ENCODE data around the gene NFIA.
"Not testable (repeated sequence)": the region's sequence is repeated elsewhere in the genome, so short reads cannot be mapped to it uniquely, and the experiment has no call there.

The NFIA gene

GRCh38 chr1:61120246-61120840 lies 38.0 kb downstream of the NFIA start:
- no peaks in the 10 kb centered on the region for H3K36me3 Mint-ChIP-seq
- no peak for ATAC-seq

GRCh38 chr1:61120998-61121397 lies 38.6 kb downstream of the NFIA start:
- no peak for ATAC-seq
- H3K27me3 Mint-ChIP-seq, result peaks cover 26% of the 10 kb centered on the region
- no peaks in the 10 kb centered on the region for H3K4me1 Mint-ChIP-seq
- H3K27ac Mint-ChIP-seq, result no peak overlapping the region
- no peak overlapping the region for H3K4me3 Mint-ChIP-seq
- no peaks in the 10 kb centered on the region for H3K36me3 Mint-ChIP-seq
- H3K9me3 Mint-ChIP-seq, result no peaks in the 10 kb centered on the region

More at GRCh38 chr1:61120246-61120840, 38.0 kb downstream of the NFIA start:
- Mint-ChIP-seq H3K27me3 (peaks cover 31% of the 10 kb centered on the region), H3K4me1 (no peaks in the 10 kb centered on the region), H3K27ac (no peak overlapping the region), H3K4me3 (no peak overlapping the region), H3K9me3 (no peaks in the 10 kb centered on the region)

- Mint-ChIP-seq H3K27ac (no peak overlapping the region), H3K4me3 (no peak overlapping the region), H3K9me3 (no peaks in the 10 kb centered on the region), H3K27me3 (peaks cover 24% of the 10 kb centered on the region), H3K36me3 (no peaks in the 10 kb centered on the region), H3K4me1 (no peaks in the 10 kb centered on the region)
- no peak for ATAC-seq
Observed at GRCh38 chr1:61121631-61122030, 39.3 kb downstream of the NFIA start.

- H3K36me3 Mint-ChIP-seq, result no peaks in the 10 kb centered on the region
- no peak overlapping the region for H3K27ac Mint-ChIP-seq
- H3K9me3 Mint-ChIP-seq, result no peaks in the 10 kb centered on the region
- no peak overlapping the region for H3K4me3 Mint-ChIP-seq
- peaks cover 24% of the 10 kb centered on the region for H3K27me3 Mint-ChIP-seq
- no peak for ATAC-seq
- H3K4me1 Mint-ChIP-seq, result no peaks in the 10 kb centered on the region
Observed at GRCh38 chr1:61122389-61122788, 40.0 kb downstream of the NFIA start.

- no peaks in the 10 kb centered on the region for H3K4me1 Mint-ChIP-seq
- ATAC-seq, result no peak
- no peak overlapping the region for H3K4me3 Mint-ChIP-seq
Observed at GRCh38 chr1:61123326-61123725, 41.0 kb downstream of the NFIA start.

GRCh38 chr1:61124078-61124477 lies 41.7 kb downstream of the NFIA start:
- no peak for ATAC-seq
- peaks cover 24% of the 10 kb centered on the region for H3K27me3 Mint-ChIP-seq
- H3K4me3 Mint-ChIP-seq, result no peak overlapping the region
- H3K4me1 Mint-ChIP-seq, result no peaks in the 10 kb centered on the region
- no peaks in the 10 kb centered on the region for H3K36me3 Mint-ChIP-seq
- no peaks in the 10 kb centered on the region for H3K9me3 Mint-ChIP-seq
- no peak overlapping the region for H3K27ac Mint-ChIP-seq

More at GRCh38 chr1:61123326-61123725, 41.0 kb downstream of the NFIA start:
- no peak overlapping the region for H3K27ac Mint-ChIP-seq
- H3K27me3 Mint-ChIP-seq, result peaks cover 24% of the 10 kb centered on the region
- no peaks in the 10 kb centered on the region for H3K36me3 Mint-ChIP-seq
- H3K9me3 Mint-ChIP-seq, result no peaks in the 10 kb centered on the region

GRCh38 chr1:61124696-61125095 lies 42.3 kb downstream of the NFIA start:
- H3K27ac Mint-ChIP-seq, result no peak overlapping the region
- no peak overlapping the region for H3K4me3 Mint-ChIP-seq
- H3K27me3 Mint-ChIP-seq, result peaks cover 24% of the 10 kb centered on the region
- H3K9me3 Mint-ChIP-seq, result no peaks in the 10 kb centered on the region
- no peak for ATAC-seq
- H3K4me1 Mint-ChIP-seq, result no peaks in the 10 kb centered on the region
- no peaks in the 10 kb centered on the region for H3K36me3 Mint-ChIP-seq

GRCh38 chr1:61125263-61125662 lies 42.9 kb downstream of the NFIA start:
- peaks cover 24% of the 10 kb centered on the region for H3K27me3 Mint-ChIP-seq
- H3K4me1 Mint-ChIP-seq, result no peaks in the 10 kb centered on the region
- H3K36me3 Mint-ChIP-seq, result no peaks in the 10 kb centered on the region
- H3K4me3 Mint-ChIP-seq, result no peak overlapping the region
- H3K27ac Mint-ChIP-seq, result no peak overlapping the region
- no peaks in the 10 kb centered on the region for H3K9me3 Mint-ChIP-seq
- no peak for ATAC-seq

GRCh38 chr1:61125895-61126294 lies 43.5 kb downstream of the NFIA start:
- Mint-ChIP-seq H3K27me3 (peaks cover 24% of the 10 kb centered on the region), H3K4me3 (no peak overlapping the region), H3K27ac (no peak overlapping the region), H3K4me1 (no peaks in the 10 kb centered on the region), H3K9me3 (no peaks in the 10 kb centered on the region), H3K36me3 (no peaks in the 10 kb centered on the region)
- no peak for ATAC-seq

- not testable (repeated sequence) for H3K27ac Mint-ChIP-seq, ATAC-seq, H3K4me3 Mint-ChIP-seq, H3K9me3 Mint-ChIP-seq, H3K4me1 Mint-ChIP-seq, H3K36me3 Mint-ChIP-seq
- peaks cover 24% of the 10 kb centered on the region for H3K27me3 Mint-ChIP-seq
Observed at GRCh38 chr1:61126843-61127242, 44.5 kb downstream of the NFIA start.

- no peak overlapping the region for H3K27ac Mint-ChIP-seq
- no peaks in the 10 kb centered on the region for H3K36me3 Mint-ChIP-seq
- peaks cover 7% of the 10 kb centered on the region for H3K4me1 Mint-ChIP-seq
- peaks cover 23% of the 10 kb centered on the region for H3K27me3 Mint-ChIP-seq
- no peak for ATAC-seq
- no peaks in the 10 kb centered on the region for H3K9me3 Mint-ChIP-seq
- H3K4me3 Mint-ChIP-seq, result no peak overlapping the region
Observed at GRCh38 chr1:61130338-61131000, 48.1 kb downstream of the NFIA start.

GRCh38 chr1:61131248-61131647 lies 48.9 kb downstream of the NFIA start:
- Mint-ChIP-seq H3K4me1 (peaks cover 7% of the 10 kb centered on the region), H3K4me3 (no peak overlapping the region), H3K27ac (no peak overlapping the region), H3K9me3 (no peaks in the 10 kb centered on the region), H3K27me3 (peaks cover 22% of the 10 kb centered on the region), H3K36me3 (no peaks in the 10 kb centered on the region)
- no peak for ATAC-seq

GRCh38 chr1:61131716-61132115 lies 49.4 kb downstream of the NFIA start:
- peaks cover 7% of the 10 kb centered on the region for H3K4me1 Mint-ChIP-seq
- no peak for ATAC-seq
- no peaks in the 10 kb centered on the region for H3K9me3 Mint-ChIP-seq
- no peak overlapping the region for H3K4me3 Mint-ChIP-seq
- peaks cover 22% of the 10 kb centered on the region for H3K27me3 Mint-ChIP-seq
- no peaks in the 10 kb centered on the region for H3K36me3 Mint-ChIP-seq
- no peak overlapping the region for H3K27ac Mint-ChIP-seq

- Mint-ChIP-seq H3K4me1 (peaks cover 7% of the 10 kb centered on the region), H3K9me3 (no peaks in the 10 kb centered on the region), H3K27me3 (peaks cover 22% of the 10 kb centered on the region), H3K4me3 (no peak overlapping the region), H3K27ac (no peak overlapping the region), H3K36me3 (no peaks in the 10 kb centered on the region)
- no peak for ATAC-seq
Observed at GRCh38 chr1:61132176-61132638, 49.8 kb downstream of the NFIA start.

- no peaks in the 10 kb centered on the region for H3K36me3 Mint-ChIP-seq
- peaks cover 7% of the 10 kb centered on the region for H3K4me1 Mint-ChIP-seq
- H3K27me3 Mint-ChIP-seq, result peaks cover 22% of the 10 kb centered on the region
- no peak for ATAC-seq
- no peak overlapping the region for H3K4me3 Mint-ChIP-seq
- no peaks in the 10 kb centered on the region for H3K9me3 Mint-ChIP-seq
- no peak overlapping the region for H3K27ac Mint-ChIP-seq
Observed at GRCh38 chr1:61132645-61133334, 50.4 kb downstream of the NFIA start.
